Uterus (tissue), 4 donors: ENCODE measurements around the gene NXN. TPM values are rescaled to one million over a fixed set of nuclear protein-coding genes. Genes with fewer than 3 reads are reported as not detected.
"Not testable (repeated sequence)": the region's sequence is repeated elsewhere in the genome, so short reads cannot be mapped to it uniquely, and the experiment has no call there.

Experiments used
- DNase-seq, 2 donors: peaks; one replicate each; pipeline ENCODE4 v3.0.0-alpha.2; 2019 to 2020
- H3K27ac ChIP-seq, 2 donors: fragments of 200-600 bp; sonication (generic); 1 replicate in 1 of 2; 2 replicates in 1 of 2; pipeline ENCODE4 v1.5.1; 2016 to 2018
- H3K27me3 ChIP-seq, 2 donors: fragments of 200-600 bp; sonication (generic); one replicate each; pipeline ENCODE4 v1.5.1; 2018 to 2019; ENCODE audit warnings: control low read depth in 1 of 2
- H3K36me3 ChIP-seq, 2 donors: fragments of 200-600 bp; sonication (generic); one replicate each; pipeline ENCODE4 v1.5.1; 2019; ENCODE audit warnings: control low read depth in 1 of 2
- H3K4me1 ChIP-seq, 2 donors: fragments of 200-600 bp; sonication (generic); one replicate each; pipeline ENCODE4 v1.5.1; 2018 to 2019; ENCODE audit warnings: control low read depth in 1 of 2
- H3K4me3 ChIP-seq, 2 donors: fragments of 200-600 bp; sonication (generic); 1 replicate in 1 of 2; 2 replicates in 1 of 2; pipeline ENCODE4 v1.5.1; 2018 to 2019; ENCODE audit warnings: mild to moderate bottlenecking in 1 of 2
- H3K9me3 ChIP-seq, 2 donors: fragments of 200-600 bp; sonication (generic); one replicate each; pipeline ENCODE4 v1.5.1; 2019; ENCODE audit warnings: control low read depth in 1 of 2
- CTCF ChIP-seq, 4 experiments: fragments of 200-600 bp in 2 of 4; fragments of 450-650 bp in 2 of 4; sonication (generic) in 2 of 4; IDR thresholded peaks; one replicate each; pipeline ENCODE4 v1.5.1; 2016 to 2019; ENCODE audit warnings: antibody characterized with exemption in 4 of 4, mild to moderate bottlenecking in 2 of 4, moderate library complexity in 1 of 4
- POLR2A ChIP-seq, 2 donors: fragments of 450-650 bp; IDR thresholded peaks; one replicate each; pipeline ENCODE4 v1.6.1; 2016; ENCODE audit warnings: antibody characterized with exemption in 2 of 2, mild to moderate bottlenecking in 1 of 2, moderate library complexity in 1 of 2
- intact Hi-C: fragments of 100-400 bp; cut with DNase I; formaldehyde crosslinking; loops from one replicate; pipeline ENCODE4 v1.15.1; 2023; ENCODE audit warnings: low total_unique reads
- total RNA-seq, 4 donors: library from RNA; depleted of rRNA in 3 of 4; stranded (reverse); fragments of >200 nt in 3 of 4; gene quantifications; one replicate each; pipeline versions ENCODE4 v1.1.0 to v1.2.4, GENCODE V29; 2014 to 2023
- donor health status: DM: yes; HTN: yes; CAD: no.

Gene NXN
- total RNA-seq, 4 donors from 2014 or later = 6.5 to 99.0 (median 49.9) TPM

- Histone ChIP-seq H3K27me3 (no peaks in the 10 kb centered on the region), H3K9me3 (no peaks in the 10 kb centered on the region), H3K4me1 (no peaks in the 10 kb centered on the region), H3K4me3 (no peak overlapping the region), H3K36me3 (no peaks in the 10 kb centered on the region), H3K27ac (no peak overlapping the region)
- TF ChIP-seq CTCF (IDR thresholded peaks at IDR 0.05) (no peak), POLR2A (IDR thresholded peaks at IDR 0.05) (no peak)
- intact Hi-C loops = no loop called here
- no peak for DNase-seq
Measured at GRCh38 chr17:760371-760770, 219.2 kb downstream of the NXN start.

DNA sequence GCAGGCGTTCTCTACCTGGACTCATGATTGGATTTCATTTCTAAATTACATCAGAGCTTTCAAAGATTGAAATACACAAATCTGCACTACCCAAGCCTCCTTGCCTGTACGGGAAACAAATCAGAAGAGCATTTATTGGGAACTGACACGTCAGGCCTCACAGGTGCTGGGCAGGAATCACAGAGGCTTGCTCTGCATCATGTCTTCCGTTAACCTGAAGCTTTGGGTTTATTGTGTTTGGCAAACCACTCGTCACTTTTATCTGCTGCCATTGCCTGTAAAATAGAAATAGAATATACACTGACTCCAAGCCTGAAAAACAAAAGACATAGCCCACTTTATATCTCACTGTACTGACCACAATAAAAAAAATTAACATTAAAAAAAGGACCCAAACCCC lies 219.6 kb downstream of the NXN start:
- intact Hi-C loops = no loop called here
- Histone ChIP-seq H3K36me3 (no peaks in the 10 kb centered on the region), H3K4me1 (no peaks in the 10 kb centered on the region), H3K27ac (no peak overlapping the region), H3K27me3 (no peaks in the 10 kb centered on the region), H3K9me3 (no peaks in the 10 kb centered on the region), H3K4me3 (no peak overlapping the region)
- no peak for DNase-seq
- TF ChIP-seq POLR2A (IDR thresholded peaks at IDR 0.05) = no peak
- TF ChIP-seq CTCF (IDR thresholded peaks at IDR 0.05) = no peak

DNA sequence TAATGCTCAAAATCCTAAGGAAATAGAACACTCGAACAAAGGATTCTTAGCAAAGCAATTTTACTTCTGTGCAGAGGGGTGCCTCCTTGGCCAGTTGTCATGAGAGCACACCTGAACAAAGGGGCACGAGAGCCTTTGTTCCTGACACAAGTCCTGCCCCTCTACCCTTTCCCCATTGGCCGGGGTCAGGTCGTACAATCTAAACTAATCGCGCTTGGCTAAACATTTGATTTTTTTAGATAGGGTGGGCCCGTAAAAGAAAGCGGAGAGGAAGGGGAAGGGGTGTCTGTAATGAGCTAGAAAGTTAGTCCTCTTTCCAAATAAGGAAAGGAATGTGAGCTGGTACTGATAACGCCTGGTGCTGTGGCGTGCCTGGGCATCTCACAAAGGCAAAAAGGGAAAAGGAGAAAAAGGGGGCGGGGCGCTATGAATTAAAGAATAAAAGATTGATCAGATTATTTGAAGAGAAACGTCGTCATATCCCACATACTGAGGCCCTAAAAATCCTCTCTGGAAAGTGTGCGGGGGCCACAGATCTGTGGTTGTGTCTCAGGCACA lies 223.5 kb downstream of the NXN start:
- H3K4me1 ChIP-seq, H3K27me3 ChIP-seq, H3K4me3 ChIP-seq, H3K36me3 ChIP-seq, intact Hi-C loops, DNase-seq, H3K9me3 ChIP-seq: not testable (repeated sequence)
- peak overlapping the region in 1 of 2 donors; percentile 8 for H3K27ac ChIP-seq

DNA sequence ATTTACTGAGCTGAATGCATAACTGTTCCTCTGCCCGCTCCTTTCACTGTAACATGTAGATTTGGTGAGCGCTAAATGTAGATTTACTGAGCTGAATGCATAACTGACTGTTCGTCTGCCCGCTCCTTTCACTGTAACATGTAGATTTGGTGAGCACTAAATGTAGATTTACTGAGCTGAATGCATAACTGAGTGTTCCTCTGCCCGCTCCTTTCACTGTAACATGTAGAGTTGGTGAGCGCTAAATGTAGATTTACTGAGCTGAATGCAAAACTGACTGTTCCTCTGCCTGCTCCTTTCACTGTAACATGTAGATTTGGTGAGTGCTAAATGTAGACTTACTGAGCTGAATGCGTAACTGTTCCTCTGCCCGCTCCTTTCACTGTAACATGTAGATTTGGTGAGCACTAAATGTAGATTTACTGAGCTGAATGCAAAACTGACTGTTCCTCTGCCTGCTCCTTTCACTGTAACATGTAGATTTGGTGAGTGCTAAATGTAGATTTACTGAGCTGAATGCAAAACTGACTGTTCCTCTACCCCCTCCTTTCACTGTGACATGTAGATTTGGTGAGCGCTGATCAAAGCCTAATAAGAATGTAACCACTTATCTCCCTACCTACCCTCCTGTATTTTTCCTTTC lies 224.1 kb downstream of the NXN start:
- H3K36me3 ChIP-seq, H3K27ac ChIP-seq, H3K9me3 ChIP-seq, H3K4me1 ChIP-seq, DNase-seq, H3K27me3 ChIP-seq, intact Hi-C loops, H3K4me3 ChIP-seq: not testable (repeated sequence)

DNA sequence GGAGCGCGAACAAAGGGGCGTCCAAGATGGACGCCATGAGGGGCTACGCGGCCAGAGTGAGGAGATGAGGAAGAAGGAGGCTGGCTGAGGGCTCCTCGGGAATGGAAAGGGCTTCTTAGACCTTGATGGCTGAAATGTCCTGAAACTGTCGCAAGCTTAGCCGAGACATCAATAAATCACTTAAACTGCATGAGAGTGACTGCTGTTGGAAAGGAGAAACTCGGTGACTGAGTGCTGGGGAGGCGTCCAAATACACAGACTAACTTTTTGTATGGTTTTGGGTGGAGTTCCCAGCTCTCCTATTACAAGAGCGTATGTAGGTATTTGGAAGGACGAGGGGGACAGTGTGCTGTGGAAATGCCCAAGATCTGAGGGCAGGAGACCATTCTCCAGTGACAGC lies 226.2 kb downstream of the NXN start:
- H3K4me3 ChIP-seq = no peak overlapping the region
- H3K4me1 ChIP-seq = peaks cover 0 to 14% of the 10 kb centered on the region in 2 donors
- H3K36me3 ChIP-seq = no peaks in the 10 kb centered on the region
- H3K9me3 ChIP-seq = no peaks in the 10 kb centered on the region
- no peaks in the 10 kb centered on the region for H3K27me3 ChIP-seq
- H3K27ac ChIP-seq = no peak overlapping the region
- TF ChIP-seq CTCF (IDR thresholded peaks at IDR 0.05) (no peak), POLR2A (IDR thresholded peaks at IDR 0.05) (no peak)
- no peak for DNase-seq
- intact Hi-C loops = no loop called here

DNA sequence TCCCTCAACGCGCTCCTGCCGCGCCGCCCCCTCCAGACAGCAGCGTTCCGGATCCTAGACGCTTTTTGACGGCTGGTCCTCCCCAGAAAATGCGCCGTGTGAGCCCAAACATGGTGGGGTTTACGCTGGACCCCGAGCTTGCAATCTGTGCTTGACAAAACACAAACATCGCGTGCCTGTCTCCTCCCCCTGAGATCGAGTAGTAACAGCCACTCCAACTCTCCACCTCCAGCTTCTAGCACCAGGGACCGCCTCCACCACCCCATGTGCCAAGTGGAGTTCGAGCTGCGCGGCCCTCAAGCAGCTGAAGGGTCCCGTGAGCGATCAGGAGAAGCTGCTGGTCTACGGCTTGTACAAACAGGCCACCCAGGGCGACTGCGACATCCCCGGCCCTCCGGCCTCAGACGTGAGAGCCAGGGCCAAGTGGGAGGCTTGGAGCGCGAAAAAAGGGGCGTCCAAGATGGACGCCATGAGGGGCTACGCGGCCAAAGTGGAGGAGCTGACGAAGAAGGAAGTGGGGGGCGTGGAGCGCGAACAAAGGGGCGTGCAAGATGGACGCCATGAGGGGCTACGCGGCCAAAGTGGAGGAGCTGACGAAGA lies 226.9 kb downstream of the NXN start:
- peak overlapping the region; percentile 75 to 91 for H3K27ac ChIP-seq
- peak; percentile 78 to 80 for DNase-seq
- H3K4me3 ChIP-seq = peak overlapping the region; percentile 59 to 75
- H3K36me3 ChIP-seq = no peaks in the 10 kb centered on the region
- peaks cover 0 to 14% of the 10 kb centered on the region in 2 donors for H3K4me1 ChIP-seq
- H3K9me3 ChIP-seq = no peaks in the 10 kb centered on the region
- intact Hi-C loops = no loop called here
- TF ChIP-seq CTCF (IDR thresholded peaks at IDR 0.05) = no peak
- TF ChIP-seq POLR2A (IDR thresholded peaks at IDR 0.05) = no peak
- no peaks in the 10 kb centered on the region for H3K27me3 ChIP-seq
